ENCODE measurements around the gene FN3K. TPM values are rescaled to one million over a fixed set of nuclear protein-coding genes. Genes with fewer than 3 reads are reported as not detected.

Gene FN3K
- total RNA-seq (2021; fragmentation: NEBNext Ultra II Directional; extraction: Animal tissue kit (Norgen Biotek cat#: 25700)) (13.6 and 14.2 TPM in 2 replicates), polyA plus RNA-seq (2011; rRNA removed) (0.88 and 2.1 TPM in 2 replicates), polyA minus RNA-seq (2011; rRNA and poly(A)+ RNA removed) (1.7 and 1.8 TPM in 2 replicates)
- 2.4 TPM for polyA plus RNA-seq (2011; cell fraction: cytosol; rRNA removed)
- polyA plus RNA-seq (2011; cell fraction: nucleus; rRNA removed): 4.6 TPM
- 13.9 to 22.0 TPM (median 20.3 TPM) in 4 replicates for polyA plus RNA-seq (2012, experiment 1 of 2)
- polyA plus RNA-seq (2012, experiment 2 of 2): 13.0 TPM
- polyA plus RNA-seq (2013, experiment 1 of 2): 6.2 TPM
- 5.4 TPM for polyA plus RNA-seq (2013, experiment 2 of 2)
- 7.4 TPM for polyA minus RNA-seq (2011; cell fraction: cytosol; rRNA and poly(A)+ RNA removed)
- 5.4 TPM for polyA minus RNA-seq (2011; cell fraction: nucleus; rRNA and poly(A)+ RNA removed)
- long read RNA-seq, experiment 1, partial matches to known transcripts: 11 of 14 reads
- long read RNA-seq, experiment 1, other reads (novel, unspliced or antisense): 0 of 14 reads
- long read RNA-seq, experiment 2: 0 reads

GRCh38 chr17:82734987-82735866, at the start of gene FN3K:
Gene FN3K, plus strand, starts transcription at chr17:82735615. Its CDS starts 22 bp downstream, at chr17:82735637.
- no peaks in the 10 kb centered on the region for H3K79me2 ChIP-seq (ENCODE audit: control insufficient read depth in 1 of 2, insufficient read depth in 2 of 2, low read length in 2 of 2)
- H3K23me2 ChIP-seq (ENCODE audit: low read depth, low read length): peaks cover 11% of the 10 kb centered on the region; the same call in 1 of the 2 replicates
- ChIA-PET CTCF (ENCODE audit: partially characterized antibody) (interaction anchor here (1.1 kb wide), 2 partner anchors 30 to 201 kb away, joined by 3 read pairs; no protein-coding TSS in a partner anchor), POLR2A (ENCODE audit: partially characterized antibody) (interaction anchor here (0.8 to 1.5 kb wide), 5 partner anchors 12 to 48 kb away, joined by 3 to 5 read pairs (median 3); partner anchors contain the start of gene FN3KRP)
- peak within 1 kb of the TSS; percentile 54 to 77 (median 73) for H3K9ac ChIP-seq (replicated peaks in 1 of 4; ENCODE audit: extremely low read depth in 1 of 4, low read depth in 3 of 4, low read length in 3 of 4)
- no peaks in the 10 kb centered on the region; the same call in 1 of the 2 replicates for H3K79me1 ChIP-seq (ENCODE audit: low read depth, low read length)
- H3K4me3 ChIP-seq (ENCODE audit: extremely low read depth in 1 of 4, insufficient read depth in 2 of 4, low read depth in 3 of 4, low read length in 4 of 4): peak within 1 kb of the TSS; percentile 53 to 77 (median 66)
- WGBS, 2 experiments (ENCODE audit: extremely low coverage in 1 of 2, insufficient coverage in 1 of 2, insufficient read length in 1 of 2, insufficient replicate concordance in 2 of 2, low coverage in 1 of 2, low lambda C conversion rate in 2 of 2, missing lambda C conversion rate in 1 of 2): 10% methylated on average over 68 of the region's 101 CpGs; no CpG with 5 or more reads in 1 of the 2 experiments
- H2BK15ac ChIP-seq (ENCODE audit: low read length): no peak within 1 kb of the TSS
- peak within 1 kb of the TSS; percentile 60 for H4K5ac ChIP-seq (ENCODE audit: insufficient read length, low read depth, low read length)
- H3K23ac ChIP-seq (ENCODE audit: insufficient read length): no peak within 1 kb of the TSS
- H2BK5ac ChIP-seq (ENCODE audit: low read depth, low read length): no peak within 1 kb of the TSS; the same call in 1 of the 2 replicates
- H3K27me3 ChIP-seq (replicated peaks in 1 of 4; ENCODE audit: control insufficient read depth in 3 of 4, extremely low read depth in 1 of 4, insufficient read depth in 3 of 4, low read length in 3 of 4): peaks cover 0 to 3% (median 0%) of the 10 kb centered on the region in 4 experiments; a peak in 2 of 7 replicates
- DNase-seq (ENCODE audit: low read depth in 1 of 2, low spot score in 2 of 2): peak in 1 of 2 experiments; percentile 85
- H3K9me3 ChIP-seq (ENCODE audit: insufficient read depth in 2 of 2, low read depth in 1 of 2, low read length in 1 of 2): peaks cover 2 to 5% of the 10 kb centered on the region in 2 experiments; a peak in 2 of 4 replicates
- no peak for FAIRE-seq
- 0 out of 2 replicates have a peak within 1 kb of the TSS, but pooled peaks have one; percentile 17 for H2BK12ac ChIP-seq (ENCODE audit: low read depth, low read length)
- H2BK120ac ChIP-seq (replicated peaks; ENCODE audit: low read depth, low read length): no peak within 1 kb of the TSS
- no peak within 1 kb of the TSS for H3K14ac ChIP-seq (ENCODE audit: insufficient read length)
- peaks cover 0 to 2% (median under 1%) of the 10 kb centered on the region in 4 experiments; a peak in 2 of 7 replicates for H3K4me1 ChIP-seq (replicated peaks in 1 of 4; ENCODE audit: control insufficient read depth in 3 of 4, insufficient read depth in 4 of 4, low read length in 3 of 4)
- H3K18ac ChIP-seq (ENCODE audit: extremely low read depth, low read length): peak within 1 kb of the TSS; percentile 60
- H3K27ac ChIP-seq (ENCODE audit: low read depth, low read length): 0 out of 2 replicates have a peak within 1 kb of the TSS, but pooled peaks have one; percentile 31
- peak within 1 kb of the TSS; percentile 46 for H3K56ac ChIP-seq (replicated peaks; ENCODE audit: insufficient read length, low read depth, low read length)
- H3K36me3 ChIP-seq (ENCODE audit: control insufficient read depth in 2 of 4, insufficient read depth in 4 of 4, low read length in 3 of 4): peaks cover 0 to 8% (median 2%) of the 10 kb centered on the region in 4 experiments; a peak in 4 of 8 replicates
- H2AK5ac ChIP-seq (ENCODE audit: low read depth, low read length): no peak within 1 kb of the TSS
- no peak within 1 kb of the TSS for H2BK20ac ChIP-seq (ENCODE audit: low read length)
- H3K4ac ChIP-seq (replicated peaks; ENCODE audit: insufficient read length, low read depth, low read length): no peak within 1 kb of the TSS
- peak within 1 kb of the TSS; percentile 21; the same call in 1 of the 2 replicates for H2AFZ ChIP-seq (ENCODE audit: low read length)
- H4K91ac ChIP-seq (replicated peaks; ENCODE audit: insufficient read length, low read length): peak within 1 kb of the TSS; percentile 73
- no peaks in the 10 kb centered on the region for H4K20me1 ChIP-seq (replicated peaks in 1 of 2; ENCODE audit: control insufficient read depth in 1 of 2, insufficient read depth in 2 of 2, low read length in 2 of 2)
- H4K8ac ChIP-seq (ENCODE audit: extremely low read depth, insufficient read depth, low read length): peak within 1 kb of the TSS; percentile 80
- H3K4me2 ChIP-seq (ENCODE audit: insufficient read depth in 1 of 2, low read depth in 2 of 2, low read length in 2 of 2): peak within 1 kb of the TSS; percentile 68 to 72
- TF ChIP-seq USF2 (IDR thresholded peaks at IDR 0.05; ENCODE audit: low read length) (no peak), RAD21 (IDR thresholded peaks at IDR 0.05 in 1 of 2, conservative IDR thresholded peaks at IDR 0.05 in 1 of 2; ENCODE audit: low read depth in 2 of 2, low read length in 2 of 2) (no peak), MAX (IDR thresholded peaks at IDR 0.05) (peak; percentile 74), NANOG (IDR thresholded peaks at IDR 0.05; ENCODE audit: insufficient read depth, low read depth, low read length, poor library complexity, severe bottlenecking) (no peak), MAFK (IDR thresholded peaks at IDR 0.05; ENCODE audit: low read depth, low read length) (no peak)

All from H1 (cell line).